Measurements from ENCODE around the gene NPPC.

The NPPC gene

DNA sequence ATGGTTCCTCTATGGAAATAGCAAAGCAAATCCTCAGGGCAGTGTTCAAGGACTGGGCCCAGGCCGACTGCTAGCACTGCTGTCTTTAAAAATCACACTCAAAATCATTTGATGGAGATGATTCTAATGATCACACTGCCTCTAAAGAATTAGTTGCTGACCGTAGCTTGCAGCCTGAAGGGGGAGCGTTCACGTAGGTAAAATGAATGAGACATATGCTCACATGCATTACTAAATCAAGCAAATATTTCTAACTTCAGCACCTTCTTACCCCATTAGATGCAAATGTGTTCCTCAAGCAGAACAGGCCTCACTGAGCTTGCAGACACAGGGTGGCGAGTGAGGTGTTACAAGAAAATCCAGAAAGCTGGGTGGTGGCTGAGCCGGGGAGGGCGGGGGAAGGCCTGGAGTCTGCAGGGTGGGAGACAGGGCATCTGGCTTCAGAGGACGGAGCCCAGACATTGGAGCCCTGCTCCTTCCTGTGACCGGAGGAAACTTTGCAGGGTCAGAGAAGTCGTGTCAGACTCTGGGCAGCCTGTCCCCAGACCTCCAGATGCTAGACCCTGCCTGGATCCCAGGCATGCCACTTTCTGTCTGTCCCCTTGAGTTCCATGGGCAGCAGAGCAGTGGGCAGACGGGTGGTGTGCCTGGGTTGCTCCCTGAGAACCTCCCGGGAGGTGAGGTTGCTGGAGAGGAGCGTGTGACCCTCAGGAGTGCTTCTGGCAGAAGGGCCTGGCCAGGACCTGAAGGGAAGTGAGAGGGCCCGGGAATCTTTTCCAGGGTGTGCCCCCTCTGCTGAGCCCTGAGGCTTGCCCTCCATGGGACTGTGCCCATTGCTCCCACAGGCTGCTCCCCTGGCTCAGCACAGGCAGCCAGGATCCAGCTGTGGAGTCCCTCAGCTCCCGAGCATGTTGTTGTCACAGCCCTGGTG lies 7.1 kb upstream of the NPPC start:
- no peak for DNase-seq (ENCODE audit: low spot score)
- ATAC-seq (ENCODE audit: low read depth), result no peak
- H3K36me3 ChIP-seq (ENCODE audit: low read depth), result no peaks in the 10 kb centered on the region
- no peaks in the 10 kb centered on the region for H3K4me1 ChIP-seq (ENCODE audit: insufficient read depth, poor library complexity, severe bottlenecking)
- no peak overlapping the region for H3K4me3 ChIP-seq (ENCODE audit: severe bottlenecking)
- TF ChIP-seq, protein P1, sequence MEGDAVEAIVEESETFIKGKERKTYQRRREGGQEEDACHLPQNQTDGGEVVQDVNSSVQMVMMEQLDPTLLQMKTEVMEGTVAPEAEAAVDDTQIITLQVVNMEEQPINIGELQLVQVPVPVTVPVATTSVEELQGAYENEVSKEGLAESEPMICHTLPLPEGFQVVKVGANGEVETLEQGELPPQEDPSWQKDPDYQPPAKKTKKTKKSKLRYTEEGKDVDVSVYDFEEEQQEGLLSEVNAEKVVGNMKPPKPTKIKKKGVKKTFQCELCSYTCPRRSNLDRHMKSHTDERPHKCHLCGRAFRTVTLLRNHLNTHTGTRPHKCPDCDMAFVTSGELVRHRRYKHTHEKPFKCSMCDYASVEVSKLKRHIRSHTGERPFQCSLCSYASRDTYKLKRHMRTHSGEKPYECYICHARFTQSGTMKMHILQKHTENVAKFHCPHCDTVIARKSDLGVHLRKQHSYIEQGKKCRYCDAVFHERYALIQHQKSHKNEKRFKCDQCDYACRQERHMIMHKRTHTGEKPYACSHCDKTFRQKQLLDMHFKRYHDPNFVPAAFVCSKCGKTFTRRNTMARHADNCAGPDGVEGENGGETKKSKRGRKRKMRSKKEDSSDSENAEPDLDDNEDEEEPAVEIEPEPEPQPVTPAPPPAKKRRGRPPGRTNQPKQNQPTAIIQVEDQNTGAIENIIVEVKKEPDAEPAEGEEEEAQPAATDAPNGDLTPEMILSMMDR (IDR thresholded peaks at IDR 0.05; ENCODE audit: poor library complexity, severe bottlenecking), result no peak
- H3K27me3 ChIP-seq (ENCODE audit: insufficient read depth, poor library complexity, severe bottlenecking), result no peaks in the 10 kb centered on the region
- no peaks in the 10 kb centered on the region for H3K9me3 ChIP-seq (ENCODE audit: severe bottlenecking)
- no peak overlapping the region for H3K27ac ChIP-seq (ENCODE audit: poor library complexity, severe bottlenecking)

DNA sequence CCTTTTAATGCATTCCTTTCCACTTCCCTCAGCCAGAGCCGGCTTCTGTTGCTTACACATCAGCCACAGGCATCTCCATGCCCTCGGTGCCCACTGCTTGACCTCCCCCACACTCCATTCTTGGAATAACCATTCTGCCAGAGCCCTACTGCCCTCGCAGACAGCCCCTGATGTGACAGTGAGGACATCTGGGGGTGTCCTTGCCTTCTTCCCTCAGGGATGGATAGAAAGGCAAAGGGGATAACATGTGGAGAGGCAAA lies 6.4 kb upstream of the NPPC start:
- ATAC-seq (ENCODE audit: low read depth) (no peak), DNase-seq (ENCODE audit: low spot score) (no peak)
- no peaks in the 10 kb centered on the region for H3K36me3 ChIP-seq (ENCODE audit: low read depth)
- TF ChIP-seq, protein P1 (IDR thresholded peaks at IDR 0.05; ENCODE audit: poor library complexity, severe bottlenecking), result no peak
- peaks cover 6% of the 10 kb centered on the region for H3K27me3 ChIP-seq (ENCODE audit: insufficient read depth, poor library complexity, severe bottlenecking)
- no peaks in the 10 kb centered on the region for H3K9me3 ChIP-seq (ENCODE audit: severe bottlenecking)
- no peaks in the 10 kb centered on the region for H3K4me1 ChIP-seq (ENCODE audit: insufficient read depth, poor library complexity, severe bottlenecking)
- H3K4me3 ChIP-seq (ENCODE audit: severe bottlenecking), result no peak overlapping the region
- no peak overlapping the region for H3K27ac ChIP-seq (ENCODE audit: poor library complexity, severe bottlenecking)

DNA sequence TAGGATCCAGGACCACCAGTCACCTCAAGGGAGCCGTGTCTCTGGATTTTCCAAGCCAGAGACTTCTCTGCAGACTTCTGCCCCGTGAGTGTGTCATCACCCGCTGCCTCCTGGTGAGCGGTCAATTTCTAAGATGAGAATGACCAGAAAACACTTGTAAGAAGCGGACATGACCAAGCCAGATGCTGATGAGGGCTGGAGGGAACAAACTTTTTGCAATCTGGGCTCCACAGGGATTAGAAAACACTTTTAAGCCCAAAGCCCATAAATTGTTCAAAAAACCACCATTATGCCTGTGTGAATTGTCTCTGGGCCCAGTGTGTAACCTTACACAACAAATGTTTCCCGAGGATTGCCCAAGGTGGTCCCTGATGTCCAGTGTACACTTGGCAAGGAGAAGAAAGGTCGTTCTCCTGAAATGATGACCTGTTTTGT lies 5.3 kb upstream of the NPPC start:
- Histone ChIP-seq H3K4me3 (ENCODE audit: severe bottlenecking) (no peak overlapping the region), H3K36me3 (ENCODE audit: low read depth) (no peaks in the 10 kb centered on the region), H3K27ac (ENCODE audit: poor library complexity, severe bottlenecking) (no peak overlapping the region), H3K9me3 (ENCODE audit: severe bottlenecking) (no peaks in the 10 kb centered on the region), H3K27me3 (ENCODE audit: insufficient read depth, poor library complexity, severe bottlenecking) (peaks cover 18% of the 10 kb centered on the region), H3K4me1 (ENCODE audit: insufficient read depth, poor library complexity, severe bottlenecking) (no peaks in the 10 kb centered on the region)
- ATAC-seq (ENCODE audit: low read depth) (no peak), DNase-seq (ENCODE audit: low spot score) (no peak)
- TF ChIP-seq, protein P1 (IDR thresholded peaks at IDR 0.05; ENCODE audit: poor library complexity, severe bottlenecking), result no peak

DNA sequence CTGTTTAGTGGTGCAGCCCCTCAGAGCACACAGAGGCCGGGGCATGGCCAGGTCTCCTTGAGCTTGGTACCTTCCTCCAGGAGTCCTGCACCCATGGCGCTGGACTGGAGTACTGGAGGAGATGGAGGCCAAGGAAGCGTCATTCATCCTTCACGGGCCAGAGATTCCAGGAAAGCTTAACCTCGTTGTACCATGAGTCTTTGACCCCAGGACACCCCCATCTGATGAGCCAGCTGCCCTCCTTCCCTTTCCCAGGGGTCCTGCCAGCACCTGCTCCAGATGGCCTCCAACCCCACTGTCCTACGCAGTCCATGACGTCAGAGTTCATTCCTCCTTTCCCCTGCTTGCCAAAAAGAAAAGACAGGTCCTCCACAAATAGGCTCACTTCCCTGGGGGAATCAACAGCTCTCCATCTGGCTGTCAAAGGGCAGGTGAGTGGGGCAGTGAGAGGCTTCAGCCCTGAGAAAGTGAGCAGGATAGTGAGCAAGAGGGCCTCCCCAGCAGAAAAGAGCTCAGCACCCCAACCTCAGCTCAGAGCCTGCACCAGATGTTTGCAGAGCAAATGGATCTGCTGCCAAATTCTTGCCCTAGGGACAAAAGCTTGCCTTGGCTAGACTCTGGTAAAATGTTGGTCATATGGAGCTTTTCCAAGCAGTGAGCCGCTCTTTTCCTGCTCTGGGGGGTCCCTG lies 4.5 kb upstream of the NPPC start:
- Histone ChIP-seq H3K27me3 (ENCODE audit: insufficient read depth, poor library complexity, severe bottlenecking) (peaks cover 25% of the 10 kb centered on the region), H3K9me3 (ENCODE audit: severe bottlenecking) (no peaks in the 10 kb centered on the region), H3K4me1 (ENCODE audit: insufficient read depth, poor library complexity, severe bottlenecking) (no peaks in the 10 kb centered on the region), H3K27ac (ENCODE audit: poor library complexity, severe bottlenecking) (no peak overlapping the region), H3K4me3 (ENCODE audit: severe bottlenecking) (no peak overlapping the region), H3K36me3 (ENCODE audit: low read depth) (no peaks in the 10 kb centered on the region)
- TF ChIP-seq, protein P1 (IDR thresholded peaks at IDR 0.05; ENCODE audit: poor library complexity, severe bottlenecking), result no peak
- DNase-seq (ENCODE audit: low spot score) (peak; percentile 3), ATAC-seq (ENCODE audit: low read depth) (no peak)

Data from RWPE2 (cell line).